GM23248 (cell line): Measurements from ENCODE around the gene IGSF3. TPM values are rescaled to one million over a fixed set of nuclear protein-coding genes. Genes with fewer than 3 reads are reported as not detected.

Experiments used
- DNase-seq: peaks from one replicate; pipeline ENCODE4 v3.0.0-alpha.2; 2015
- H2AFZ ChIP-seq: fragments of 200-600 bp; sonication (generic); 2 replicates; pipeline ENCODE4 v1.6.1; 2016; ENCODE audit warnings: antibody characterized with exemption
- H3F3A ChIP-seq: fragments of 200-600 bp; sonication (generic); 2 replicates; pipeline ENCODE4 v1.6.1; 2016; ENCODE audit warnings: mild to moderate bottlenecking, antibody characterized with exemption, mixed run types; ENCODE audit not compliant: insufficient read depth
- H3K27ac ChIP-seq: fragments of 200-600 bp; sonication (generic); 2 replicates; pipeline ENCODE4 v1.5.1; 2016; ENCODE audit warnings: mild to moderate bottlenecking
- H3K27me3 ChIP-seq: fragments of 200-600 bp; sonication (generic); replicated peaks from 2 replicates; pipeline ENCODE4 v1.6.1; 2016; ENCODE audit warnings: mild to moderate bottlenecking; ENCODE audit not compliant: insufficient read depth
- H3K36me3 ChIP-seq: fragments of 200-600 bp; sonication (generic); 2 replicates; pipeline ENCODE4 v1.6.1; 2016; ENCODE audit warnings: low read depth, mild to moderate bottlenecking
- H3K4me1 ChIP-seq: fragments of 200-600 bp; sonication (generic); 2 replicates; pipeline ENCODE4 v1.6.1; 2016; ENCODE audit warnings: mild to moderate bottlenecking; ENCODE audit not compliant: insufficient read depth
- H3K4me2 ChIP-seq: fragments of 200-600 bp; sonication (generic); one replicate; pipeline ENCODE4 v1.6.1; 2016; ENCODE audit warnings: mild to moderate bottlenecking; ENCODE audit not compliant: unreplicated experiment
- H3K4me3 ChIP-seq: fragments of 200-600 bp; sonication (generic); 2 replicates; pipeline ENCODE4 v1.5.1; 2016; ENCODE audit warnings: mild to moderate bottlenecking
- H3K79me2 ChIP-seq: fragments of 200-600 bp; sonication (generic); 2 replicates; pipeline ENCODE4 v1.6.1; 2016; ENCODE audit warnings: mild to moderate bottlenecking; ENCODE audit not compliant: insufficient read depth
- H3K9ac ChIP-seq: fragments of 200-600 bp; sonication (generic); 2 replicates; pipeline ENCODE4 v1.6.1; 2016; ENCODE audit warnings: mild to moderate bottlenecking
- H3K9me2 ChIP-seq: fragments of 200-600 bp; sonication (generic); 2 replicates; pipeline ENCODE4 v1.6.1; 2016; ENCODE audit warnings: mixed run types, mild to moderate bottlenecking, moderate library complexity; ENCODE audit not compliant: insufficient read depth
- H3K9me3 ChIP-seq: fragments of 200-600 bp; sonication (generic); one replicate; pipeline ENCODE4 v1.6.1; 2017; ENCODE audit warnings: low read depth
- H4K20me1 ChIP-seq: fragments of 200-600 bp; sonication (generic); 2 replicates; pipeline ENCODE4 v1.6.0; 2016; ENCODE audit not compliant: insufficient read depth
- EZH2 ChIP-seq: fragments of 200-600 bp; sonication (generic); IDR thresholded peaks from 2 replicates; pipeline ENCODE4 v1.6.1; 2018; ENCODE audit warnings: antibody characterized with exemption, mild to moderate bottlenecking; ENCODE audit not compliant: insufficient read depth, poor library complexity, severe bottlenecking
- EZH2phosphoT487 ChIP-seq: fragments of 200-600 bp; sonication (generic); IDR thresholded peaks from 2 replicates; pipeline ENCODE4 v1.6.1; 2018; ENCODE audit warnings: antibody characterized with exemption, moderate library complexity, mild to moderate bottlenecking, low read depth; ENCODE audit not compliant: insufficient read depth
- WGBS, 2 experiments: methylation state at CpG; one replicate each; pipeline ENCODE4 v1.1.6; 2015 to 2017; ENCODE audit warnings: low lambda C conversion rate in 2 of 2, low coverage in 1 of 2; ENCODE audit errors: missing lambda C conversion rate in 2 of 2; 5-methylcytosine and 5-hydroxymethylcytosine counted together
- in situ Hi-C: fragments of 300-500 bp; cut with MboI; formaldehyde crosslinking; loops from 2 replicates; pipeline ENCODE4 v1.15.0; 2020
- polyA plus RNA-seq: library from polyadenylated mRNA; unstranded; fragments of >200 nt; fragmentation: Nextera tagmentation; extraction: Ambion mirVana; gene quantifications from 2 replicates; pipeline ENCODE4 v1.2.1, GENCODE V29; 2016
- total RNA-seq: library from RNA; depleted of rRNA; stranded (reverse); fragments of >200 nt; shearing (Covaris generic); gene quantifications from 2 replicates; pipeline ENCODE4 v1.2.3, GENCODE V29; 2014

The IGSF3 gene
- total and polyA plus RNA-seq, 2 experiments from 2014 or later: 0.08 to 0.22 TPM

DNA sequence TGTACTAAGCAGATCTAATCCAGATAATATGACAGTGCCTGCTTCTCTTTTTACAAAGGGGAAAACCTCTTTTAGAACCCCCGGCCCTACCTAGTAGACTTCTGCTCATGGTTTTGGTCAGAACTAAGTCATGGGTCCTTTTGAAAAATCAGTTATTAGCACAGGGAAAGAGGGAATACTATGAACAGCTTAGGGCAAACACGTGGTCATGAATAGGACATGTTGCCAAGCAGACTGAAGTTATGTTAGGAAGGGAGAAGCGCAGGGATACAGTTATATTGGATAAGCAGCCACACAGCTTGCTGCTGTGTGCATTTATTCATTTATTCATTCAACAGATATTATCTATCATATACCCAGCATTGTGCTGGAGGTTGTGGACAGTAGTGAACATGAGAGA lies 25.3 kb upstream of the IGSF3 start:
- Histone ChIP-seq H3K27ac (no peak overlapping the region), H3K9me3 (no peaks in the 10 kb centered on the region), H3K27me3 (0 out of 2 replicates have a peak, but pooled peaks cover 2% of the 10 kb centered on the region), H3K36me3 (no peaks in the 10 kb centered on the region), H3K4me3 (no peak overlapping the region), H3K9ac (no peak overlapping the region), H4K20me1 (no peaks in the 10 kb centered on the region), H3K4me1 (peaks cover 9% of the 10 kb centered on the region), H2AFZ (no peak overlapping the region), H3K79me2 (no peaks in the 10 kb centered on the region), H3F3A (0 out of 2 replicates have a peak, but pooled peaks cover 6% of the 10 kb centered on the region), H3K9me2 (no peaks in the 10 kb centered on the region), H3K4me2 (no peak overlapping the region)
- DNase-seq: no peak
- in situ Hi-C loops: no loop called here
- TF ChIP-seq EZH2: no peak
- TF ChIP-seq EZH2phosphoT487: no peak
- WGBS, 2 experiments: 68 to 70% methylated on average over 3 of the region's 3 CpGs

DNA sequence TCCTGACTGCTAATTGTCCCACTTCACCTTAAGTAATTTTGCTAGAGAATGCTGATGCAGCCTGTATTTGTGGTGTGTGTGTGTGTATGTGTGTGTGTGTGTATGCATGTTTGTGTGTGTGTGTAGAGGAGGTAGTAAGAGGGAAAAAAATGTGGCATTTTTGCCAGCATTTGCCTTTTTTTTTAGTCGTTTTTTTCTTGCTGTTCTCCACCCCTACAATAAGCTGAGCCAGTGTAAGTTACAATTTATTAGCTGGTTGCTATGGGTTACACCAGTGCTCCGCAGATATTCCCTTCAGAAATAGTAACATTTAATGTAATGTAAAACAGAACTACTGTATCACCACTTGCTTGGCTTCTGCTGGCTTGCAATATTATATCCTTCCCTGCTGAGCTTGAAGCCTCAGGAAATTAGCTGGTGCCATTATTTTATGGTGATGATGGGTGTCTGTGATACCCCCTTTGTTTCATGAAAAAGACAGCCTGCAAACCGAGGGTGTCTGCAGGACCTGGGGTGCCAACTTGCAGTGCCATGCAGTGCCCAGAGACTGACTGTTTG lies 23.4 kb upstream of the IGSF3 start:
- H3K4me1 ChIP-seq: peaks cover 18% of the 10 kb centered on the region
- H3K36me3 ChIP-seq: no peaks in the 10 kb centered on the region
- H3K79me2 ChIP-seq: no peaks in the 10 kb centered on the region
- 3 to 6% methylated on average over 3 of the region's 3 CpGs for WGBS, 2 experiments
- H3K4me2 ChIP-seq: no peak overlapping the region
- no peaks in the 10 kb centered on the region for H3F3A ChIP-seq
- no peak overlapping the region for H3K4me3 ChIP-seq
- no peaks in the 10 kb centered on the region for H3K9me3 ChIP-seq
- no peak overlapping the region for H3K27ac ChIP-seq
- in situ Hi-C loops: no loop called here
- H3K27me3 ChIP-seq: 0 out of 2 replicates have a peak, but pooled peaks cover 2% of the 10 kb centered on the region
- H3K9ac ChIP-seq: no peak overlapping the region
- H2AFZ ChIP-seq: no peak overlapping the region
- H3K9me2 ChIP-seq: no peaks in the 10 kb centered on the region
- TF ChIP-seq EZH2phosphoT487 (no peak), EZH2 (no peak)
- H4K20me1 ChIP-seq: no peaks in the 10 kb centered on the region
- peak; percentile 32 for DNase-seq

DNA sequence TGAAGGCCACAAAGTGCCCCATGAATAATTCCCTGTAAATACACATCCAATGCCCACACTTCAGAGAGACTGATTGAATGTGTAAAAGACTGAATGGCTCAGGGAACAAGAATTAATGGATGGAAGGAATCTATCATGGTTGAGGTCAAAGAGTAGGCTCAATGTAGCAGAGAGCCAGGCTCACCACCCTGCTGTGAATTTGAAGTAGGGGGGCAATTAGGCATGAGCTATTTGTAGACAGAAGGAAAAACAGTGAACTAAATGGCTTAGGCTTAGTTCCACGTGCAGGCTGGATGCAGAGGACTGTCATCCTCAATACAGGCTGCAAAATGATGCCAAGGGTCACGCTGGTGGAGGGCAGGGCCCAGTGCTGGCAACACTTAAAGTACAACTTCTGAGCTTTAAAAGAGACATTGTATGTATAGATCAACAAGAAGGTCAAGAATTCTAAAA lies 22.9 kb upstream of the IGSF3 start:
- TF ChIP-seq EZH2phosphoT487: no peak
- Histone ChIP-seq H3K36me3 (no peaks in the 10 kb centered on the region), H3K27ac (no peak overlapping the region), H3K4me3 (no peak overlapping the region), H3K4me1 (peaks cover 18% of the 10 kb centered on the region), H3K79me2 (no peaks in the 10 kb centered on the region), H4K20me1 (no peaks in the 10 kb centered on the region), H3K9me2 (no peaks in the 10 kb centered on the region), H3K9ac (no peak overlapping the region), H2AFZ (no peak overlapping the region), H3F3A (no peaks in the 10 kb centered on the region), H3K4me2 (no peak overlapping the region), H3K27me3 (0 out of 2 replicates have a peak, but pooled peaks cover 2% of the 10 kb centered on the region), H3K9me3 (no peaks in the 10 kb centered on the region)
- in situ Hi-C loops: no loop called here
- 3 to 10% methylated on average over 2 of the region's 2 CpGs for WGBS, 2 experiments
- no peak for DNase-seq

DNA sequence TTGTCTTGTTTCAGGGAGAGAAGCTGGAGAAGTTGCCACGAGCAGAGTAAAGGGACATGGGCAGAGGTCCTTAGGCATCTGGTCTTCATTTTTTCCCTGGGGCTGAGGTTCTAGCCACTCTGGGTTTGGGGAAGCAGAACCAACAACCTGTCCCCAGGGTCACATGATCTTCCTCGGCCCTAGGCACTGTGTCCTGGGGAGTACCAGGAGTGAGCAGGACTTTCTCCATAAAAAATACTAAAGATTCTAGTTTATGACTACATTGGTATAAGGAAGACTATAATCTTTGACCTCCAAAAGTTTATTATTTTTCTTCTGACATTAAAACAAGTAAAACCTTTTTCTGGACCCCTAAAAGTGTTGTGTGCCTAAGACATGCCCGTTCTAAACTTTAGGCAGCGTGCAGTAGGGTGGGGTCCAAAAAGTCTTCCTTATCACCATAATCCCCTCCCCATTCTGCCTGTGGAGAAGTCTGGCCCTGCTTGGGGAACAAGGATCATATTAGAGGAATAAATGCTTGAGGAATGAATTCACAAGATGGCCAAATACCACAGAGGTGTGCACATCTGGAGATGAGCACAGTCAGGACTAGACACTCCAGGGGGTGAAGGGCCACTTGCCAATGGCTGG lies 19.3 kb upstream of the IGSF3 start:
- no peaks in the 10 kb centered on the region for H3K79me2 ChIP-seq
- WGBS, 2 experiments: 49 to 53% methylated on average over 4 of the region's 4 CpGs
- no peak overlapping the region for H3K27ac ChIP-seq
- no peaks in the 10 kb centered on the region for H3F3A ChIP-seq
- peak overlapping the region; percentile 9; the same call in 1 of the 2 replicates for H3K9ac ChIP-seq
- no peak overlapping the region for H3K4me2 ChIP-seq
- H3K27me3 ChIP-seq: no peaks in the 10 kb centered on the region
- TF ChIP-seq EZH2phosphoT487 (no peak), EZH2 (no peak)
- peak; percentile 44 for DNase-seq
- no peak overlapping the region for H2AFZ ChIP-seq
- in situ Hi-C loops: no loop called here
- no peaks in the 10 kb centered on the region for H3K36me3 ChIP-seq
- peaks cover 12% of the 10 kb centered on the region for H3K4me1 ChIP-seq
- H3K4me3 ChIP-seq: no peak overlapping the region
- H3K9me3 ChIP-seq: no peaks in the 10 kb centered on the region
- H4K20me1 ChIP-seq: no peaks in the 10 kb centered on the region
- H3K9me2 ChIP-seq: no peaks in the 10 kb centered on the region
